CD1c-positive myeloid dendritic cell (primary cell): ENCODE measurements around the gene MRPL19.
"Not testable (repeated sequence)": the region's sequence is repeated elsewhere in the genome, so short reads cannot be mapped to it uniquely, and the experiment has no call there.

Experiments used
- DNase-seq: peaks from one replicate; pipeline ENCODE4 v3.0.0-alpha.2; 2016; ENCODE audit errors: extremely low spot score

The MRPL19 gene

GRCh38 chr2:75667884-75668283 lies 21.3 kb downstream of the MRPL19 start:
- DNase-seq = no peak

GRCh38 chr2:75675423-75675822 lies 28.8 kb downstream of the MRPL19 start:
- not testable (repeated sequence) for DNase-seq

GRCh38 chr2:75675908-75676307 lies 29.3 kb downstream of the MRPL19 start:
- no peak for DNase-seq

GRCh38 chr2:75676464-75676863 lies 29.9 kb downstream of the MRPL19 start:
- DNase-seq = no peak

- no peak for DNase-seq
Observed at GRCh38 chr2:75679556-75679955, 33.0 kb downstream of the MRPL19 start.

- no peak for DNase-seq
Observed at GRCh38 chr2:75680402-75680801, 33.8 kb downstream of the MRPL19 start.

- not testable (repeated sequence) for DNase-seq
Observed at GRCh38 chr2:75683430-75683829, 36.8 kb downstream of the MRPL19 start.

- no peak for DNase-seq
Observed at GRCh38 chr2:75688196-75688595, 41.6 kb downstream of the MRPL19 start.

GRCh38 chr2:75698918-75699317 lies 52.3 kb downstream of the MRPL19 start:
- DNase-seq = no peak

- no peak for DNase-seq
Observed at GRCh38 chr2:75702593-75702992, 56.0 kb downstream of the MRPL19 start.

- DNase-seq = no peak
Observed at GRCh38 chr2:75703589-75704287, 57.2 kb downstream of the MRPL19 start.

- DNase-seq = peak; percentile 10
Observed at GRCh38 chr2:75705921-75706320, 59.3 kb downstream of the MRPL19 start.

- DNase-seq = no peak
Observed at GRCh38 chr2:75707901-75708300, 61.3 kb downstream of the MRPL19 start.

- DNase-seq = no peak
Observed at GRCh38 chr2:75709297-75709696, 62.7 kb downstream of the MRPL19 start.

- no peak for DNase-seq
Observed at GRCh38 chr2:75710220-75710576, 63.6 kb downstream of the MRPL19 start.

- peak; percentile 87 for DNase-seq
Observed at GRCh38 chr2:75710577-75711253, 64.1 kb downstream of the MRPL19 start, which contains the start of gene GCFC2. Gene GCFC2, minus strand, starts transcription at chr2:75710915. Its CDS starts 60 bp downstream, at chr2:75710855.

- not testable (repeated sequence) for DNase-seq
Observed at GRCh38 chr2:75711590-75711989, 65.0 kb downstream of the MRPL19 start.

GRCh38 chr2:75716406-75716805 lies 69.8 kb downstream of the MRPL19 start:
- no peak for DNase-seq

- no peak for DNase-seq
Observed at GRCh38 chr2:75719616-75720015, 73.0 kb downstream of the MRPL19 start.

GRCh38 chr2:75720525-75720924 lies 73.9 kb downstream of the MRPL19 start:
- DNase-seq = no peak

- no peak for DNase-seq
Observed at GRCh38 chr2:75722687-75723086, 76.1 kb downstream of the MRPL19 start.

- no peak for DNase-seq
Observed at GRCh38 chr2:75728614-75729419, 82.2 kb downstream of the MRPL19 start.

- DNase-seq = no peak
Observed at GRCh38 chr2:75729861-75730260, 83.3 kb downstream of the MRPL19 start.
